OCI-LY1 (cell line): ENCODE results near the gene EGFL7.

ENCODE experiments used
- EZH2 ChIP-seq: fragments of 200-600 bp; sonication (generic), shearing (Covaris generic); IDR thresholded peaks from 2 replicates; pipeline ENCODE4 v1.8.0; 2017; ENCODE audit warnings: borderline replicate concordance, mixed run types, mild to moderate bottlenecking, antibody characterized with exemption, low read length, moderate library complexity, mixed read lengths
- TF ChIP-seq, protein P1 (sequence below): fragments of 200-600 bp; sonication (generic), shearing (Covaris generic); IDR thresholded peaks from 2 replicates; pipeline ENCODE4 v1.5.1; 2017; ENCODE audit warnings: mild to moderate bottlenecking, antibody characterized with exemption, low read length, moderate library complexity, mixed read lengths

- no peak for TF ChIP-seq EZH2
- TF ChIP-seq, protein P1, sequence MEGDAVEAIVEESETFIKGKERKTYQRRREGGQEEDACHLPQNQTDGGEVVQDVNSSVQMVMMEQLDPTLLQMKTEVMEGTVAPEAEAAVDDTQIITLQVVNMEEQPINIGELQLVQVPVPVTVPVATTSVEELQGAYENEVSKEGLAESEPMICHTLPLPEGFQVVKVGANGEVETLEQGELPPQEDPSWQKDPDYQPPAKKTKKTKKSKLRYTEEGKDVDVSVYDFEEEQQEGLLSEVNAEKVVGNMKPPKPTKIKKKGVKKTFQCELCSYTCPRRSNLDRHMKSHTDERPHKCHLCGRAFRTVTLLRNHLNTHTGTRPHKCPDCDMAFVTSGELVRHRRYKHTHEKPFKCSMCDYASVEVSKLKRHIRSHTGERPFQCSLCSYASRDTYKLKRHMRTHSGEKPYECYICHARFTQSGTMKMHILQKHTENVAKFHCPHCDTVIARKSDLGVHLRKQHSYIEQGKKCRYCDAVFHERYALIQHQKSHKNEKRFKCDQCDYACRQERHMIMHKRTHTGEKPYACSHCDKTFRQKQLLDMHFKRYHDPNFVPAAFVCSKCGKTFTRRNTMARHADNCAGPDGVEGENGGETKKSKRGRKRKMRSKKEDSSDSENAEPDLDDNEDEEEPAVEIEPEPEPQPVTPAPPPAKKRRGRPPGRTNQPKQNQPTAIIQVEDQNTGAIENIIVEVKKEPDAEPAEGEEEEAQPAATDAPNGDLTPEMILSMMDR: no peak
Measured at GRCh38 chr9:136670576-136671253, 8.0 kb downstream of the EGFL7 start.
